ENCODE data around the gene MACROD1.

MACROD1 gene

DNA sequence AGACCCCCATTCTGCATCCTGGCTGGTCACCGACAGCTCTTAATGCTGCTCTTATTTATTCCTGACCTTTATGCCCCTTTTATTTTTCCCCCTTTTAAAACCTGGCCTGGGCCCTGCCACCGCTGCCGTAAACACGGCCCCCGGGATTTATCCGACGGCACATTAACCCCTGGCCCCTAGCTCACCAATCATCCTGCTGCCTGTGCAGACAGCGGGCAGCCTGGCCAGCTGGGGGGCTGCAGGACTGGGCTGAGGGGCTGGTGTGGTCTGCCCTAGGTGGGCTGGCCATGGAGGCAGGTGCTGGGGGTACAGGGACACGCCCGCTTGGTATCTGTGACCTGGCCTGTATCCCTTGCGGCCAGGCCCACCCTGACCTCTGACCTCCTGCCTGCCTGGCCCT, 151.6 kb downstream of the MACROD1 start:
- H3K9me3 ChIP-seq (ENCODE audit: control insufficient read depth in 2 of 2, low read length in 2 of 2): no peaks in the 10 kb centered on the region
- H3K36me3 ChIP-seq (ENCODE audit: control insufficient read depth in 2 of 2, insufficient read depth in 2 of 2, low read length in 2 of 2): no peaks in the 10 kb centered on the region
- no peak overlapping the region for H3K4me3 ChIP-seq (ENCODE audit: low read length in 2 of 2)
- H3K27ac ChIP-seq (ENCODE audit: low read depth in 2 of 2, low read length in 2 of 2): no peak overlapping the region
- H3K9ac ChIP-seq (ENCODE audit: low read depth in 1 of 2, low read length in 2 of 2): no peak overlapping the region
- no peaks in the 10 kb centered on the region for H3K4me1 ChIP-seq (ENCODE audit: control insufficient read depth in 2 of 2, insufficient read depth in 2 of 2, low read length in 2 of 2)
- H3K27me3 ChIP-seq (ENCODE audit: control insufficient read depth in 2 of 2, insufficient read depth in 2 of 2, low read length in 2 of 2): no peaks in the 10 kb centered on the region

DNA sequence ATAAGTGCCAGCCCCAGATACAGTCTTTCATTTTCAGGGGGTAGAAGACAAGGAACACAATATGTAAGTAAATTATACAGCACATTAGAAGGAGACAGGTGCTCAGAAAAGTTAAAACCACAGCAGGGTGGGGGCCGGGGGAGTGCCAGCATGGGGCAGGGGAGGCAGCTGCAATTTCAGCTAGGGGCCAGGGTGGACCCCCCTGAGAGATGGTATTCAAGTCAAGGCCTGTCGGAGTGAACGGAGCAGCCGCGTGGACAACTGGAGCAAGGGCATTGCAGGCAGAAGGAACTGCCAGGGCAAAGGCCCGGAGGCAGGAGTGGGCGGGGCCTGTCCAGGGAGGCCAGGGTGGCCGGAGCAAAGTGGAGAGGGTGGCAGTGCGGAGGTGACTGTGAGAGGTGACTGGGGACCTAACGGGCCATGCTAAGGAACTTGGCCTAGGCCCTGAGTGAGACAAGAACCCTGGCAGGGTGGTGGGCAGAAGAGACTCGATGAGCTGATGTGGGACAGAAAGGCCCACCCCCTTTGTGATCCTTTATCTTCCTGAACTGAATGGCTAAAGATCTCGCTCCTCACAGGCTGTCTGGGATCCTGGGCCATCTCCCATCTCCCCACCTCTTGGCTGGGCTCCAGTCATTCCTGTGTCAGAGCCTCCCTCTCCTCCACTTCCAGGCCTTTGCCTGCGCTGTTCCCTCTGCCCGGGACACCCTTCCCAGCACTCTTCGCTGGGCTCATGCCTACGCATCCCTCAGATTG, 152.6 kb downstream of the MACROD1 start:
- H3K9me3 ChIP-seq (ENCODE audit: control insufficient read depth in 2 of 2, low read length in 2 of 2): no peaks in the 10 kb centered on the region
- no peak overlapping the region for H3K27ac ChIP-seq (ENCODE audit: low read depth in 2 of 2, low read length in 2 of 2)
- no peak overlapping the region for H3K9ac ChIP-seq (ENCODE audit: low read depth in 1 of 2, low read length in 2 of 2)
- H3K4me1 ChIP-seq (ENCODE audit: control insufficient read depth in 2 of 2, insufficient read depth in 2 of 2, low read length in 2 of 2): no peaks in the 10 kb centered on the region
- no peak overlapping the region for H3K4me3 ChIP-seq (ENCODE audit: low read length in 2 of 2)
- H3K36me3 ChIP-seq (ENCODE audit: control insufficient read depth in 2 of 2, insufficient read depth in 2 of 2, low read length in 2 of 2): no peaks in the 10 kb centered on the region
- no peaks in the 10 kb centered on the region for H3K27me3 ChIP-seq (ENCODE audit: control insufficient read depth in 2 of 2, insufficient read depth in 2 of 2, low read length in 2 of 2)

DNA sequence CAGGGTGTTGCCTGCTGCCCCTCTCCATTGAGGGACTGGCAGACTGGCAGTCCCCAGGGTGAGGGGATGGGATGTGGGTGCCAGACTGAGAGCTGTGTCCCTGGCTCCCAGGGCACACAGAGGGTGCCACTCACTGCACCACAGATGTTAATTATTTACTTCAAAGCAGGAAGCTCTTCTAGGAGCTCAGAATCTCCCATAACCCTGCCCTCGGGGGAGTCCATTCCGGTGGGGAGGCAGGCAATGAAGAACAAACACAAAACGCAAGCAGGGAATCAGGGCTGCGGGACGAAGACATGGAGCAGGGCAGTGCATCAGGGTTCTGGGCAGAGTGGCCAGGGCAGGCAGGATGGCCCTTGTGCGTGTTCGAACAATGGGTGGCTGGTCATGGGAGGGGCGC, 154.5 kb downstream of the MACROD1 start:
- Histone ChIP-seq H3K27me3 (ENCODE audit: control insufficient read depth in 2 of 2, insufficient read depth in 2 of 2, low read length in 2 of 2) (peaks cover 0 to 6% of the 10 kb centered on the region in 2 donors), H3K36me3 (ENCODE audit: control insufficient read depth in 2 of 2, insufficient read depth in 2 of 2, low read length in 2 of 2) (no peaks in the 10 kb centered on the region), H3K4me1 (ENCODE audit: control insufficient read depth in 2 of 2, insufficient read depth in 2 of 2, low read length in 2 of 2) (peaks cover 0 to 13% of the 10 kb centered on the region in 2 donors), H3K9ac (ENCODE audit: low read depth in 1 of 2, low read length in 2 of 2) (no peak overlapping the region), H3K27ac (ENCODE audit: low read depth in 2 of 2, low read length in 2 of 2) (no peak overlapping the region), H3K9me3 (ENCODE audit: control insufficient read depth in 2 of 2, low read length in 2 of 2) (no peaks in the 10 kb centered on the region), H3K4me3 (ENCODE audit: low read length in 2 of 2) (no peak overlapping the region)

DNA sequence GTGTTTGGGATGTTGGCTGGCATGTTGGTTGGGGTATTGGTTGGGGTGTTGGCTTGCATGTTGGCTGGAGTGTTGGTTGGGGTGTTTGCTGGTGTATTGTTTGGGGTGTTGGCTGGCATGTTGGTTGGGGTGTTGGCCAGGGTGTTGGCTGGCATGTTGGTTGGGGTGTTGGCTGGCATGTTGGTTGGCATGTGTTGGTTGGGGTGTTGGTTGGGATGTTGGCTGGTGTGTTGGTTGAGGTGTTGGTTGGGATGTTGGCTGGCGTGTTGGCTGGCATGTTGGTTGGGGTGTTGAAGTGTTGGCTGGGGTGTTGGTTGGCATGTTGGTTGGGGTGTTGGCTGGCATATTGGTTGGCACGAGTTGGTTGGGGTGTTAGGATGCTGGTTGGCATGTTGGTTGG, 155.1 kb downstream of the MACROD1 start:
- peaks cover 0 to 6% of the 10 kb centered on the region in 2 donors for H3K27me3 ChIP-seq (ENCODE audit: control insufficient read depth in 2 of 2, insufficient read depth in 2 of 2, low read length in 2 of 2)
- H3K4me1 ChIP-seq (ENCODE audit: control insufficient read depth in 2 of 2, insufficient read depth in 2 of 2, low read length in 2 of 2): peaks cover 0 to 13% of the 10 kb centered on the region in 2 donors
- H3K36me3 ChIP-seq (ENCODE audit: control insufficient read depth in 2 of 2, insufficient read depth in 2 of 2, low read length in 2 of 2): no peaks in the 10 kb centered on the region

DNA sequence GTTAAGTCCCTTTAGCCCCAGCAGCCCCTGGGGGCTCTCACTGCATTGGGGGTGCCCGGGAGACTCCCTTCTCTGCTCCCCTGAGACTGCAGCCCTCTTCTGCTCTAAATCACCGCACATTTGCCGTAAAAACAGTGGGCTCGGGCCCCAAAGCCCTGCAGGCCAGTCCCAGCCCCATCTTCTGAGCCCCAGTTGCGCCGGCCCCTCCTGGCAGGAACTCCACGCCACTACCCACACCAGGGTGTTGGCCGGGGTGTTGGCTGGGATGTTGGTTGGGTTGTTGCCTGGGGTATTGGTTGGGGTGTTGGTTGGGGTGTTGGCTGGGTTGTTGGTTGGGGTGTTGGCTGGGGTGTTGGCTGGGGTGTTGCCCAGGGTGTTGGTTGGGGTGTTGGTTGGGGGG, 156.2 kb downstream of the MACROD1 start:
- Histone ChIP-seq H3K9ac (ENCODE audit: low read depth in 1 of 2, low read length in 2 of 2) (no peak overlapping the region), H3K4me1 (ENCODE audit: control insufficient read depth in 2 of 2, insufficient read depth in 2 of 2, low read length in 2 of 2) (peaks cover 0 to 13% of the 10 kb centered on the region in 2 donors), H3K27ac (ENCODE audit: low read depth in 2 of 2, low read length in 2 of 2) (no peak overlapping the region), H3K36me3 (ENCODE audit: control insufficient read depth in 2 of 2, insufficient read depth in 2 of 2, low read length in 2 of 2) (no peaks in the 10 kb centered on the region), H3K4me3 (ENCODE audit: low read length in 2 of 2) (no peak overlapping the region), H3K9me3 (ENCODE audit: control insufficient read depth in 2 of 2, low read length in 2 of 2) (no peaks in the 10 kb centered on the region), H3K27me3 (ENCODE audit: control insufficient read depth in 2 of 2, insufficient read depth in 2 of 2, low read length in 2 of 2) (peaks cover 0 to 6% of the 10 kb centered on the region in 2 donors)

More for the DNA sequence above, 155.1 kb downstream of the MACROD1 start:
- Histone ChIP-seq H3K9me3 (ENCODE audit: control insufficient read depth in 2 of 2, low read length in 2 of 2) (no peaks in the 10 kb centered on the region), H3K27ac (ENCODE audit: low read depth in 2 of 2, low read length in 2 of 2) (no peak overlapping the region), H3K4me3 (ENCODE audit: low read length in 2 of 2) (no peak overlapping the region), H3K9ac (ENCODE audit: low read depth in 1 of 2, low read length in 2 of 2) (no peak overlapping the region)

DNA sequence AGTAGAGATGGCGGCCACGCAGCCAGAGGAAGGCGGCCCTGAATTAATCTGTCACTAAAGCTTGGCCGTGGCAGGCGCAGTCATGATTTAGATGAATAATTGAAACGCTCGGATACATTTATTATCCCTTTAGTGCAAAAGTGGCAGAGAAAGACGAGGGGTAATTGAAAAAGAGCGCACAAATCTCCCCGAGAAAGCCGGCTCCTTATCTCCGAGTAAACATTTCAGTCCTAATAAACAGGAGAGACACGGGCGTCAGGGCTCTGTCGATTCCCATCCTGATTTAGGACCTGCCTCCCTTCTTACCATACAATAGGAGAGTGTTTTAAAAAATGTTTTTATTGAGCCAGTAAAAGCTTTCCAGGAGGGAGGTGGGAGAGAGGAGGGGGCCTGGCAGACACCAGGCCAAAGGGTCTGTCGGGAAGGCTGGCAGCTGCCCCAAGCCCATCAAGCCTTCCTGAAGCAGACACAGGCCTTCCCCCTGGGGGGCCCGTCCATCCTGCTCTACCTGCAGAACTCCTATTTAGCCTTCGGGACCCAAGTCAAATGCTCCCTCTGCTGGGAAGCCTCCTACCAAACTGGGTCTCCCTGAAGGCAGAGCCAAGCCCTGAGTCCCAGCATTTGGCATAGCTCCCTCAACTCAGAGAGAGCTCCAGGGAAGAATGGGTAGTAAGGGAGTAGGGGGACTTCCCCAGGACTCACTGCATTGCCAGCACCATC, 156.8 kb downstream of the MACROD1 start:
- Histone ChIP-seq H3K27ac (ENCODE audit: low read depth in 2 of 2, low read length in 2 of 2) (no peak overlapping the region), H3K9ac (ENCODE audit: low read depth in 1 of 2, low read length in 2 of 2) (no peak overlapping the region), H3K9me3 (ENCODE audit: control insufficient read depth in 2 of 2, low read length in 2 of 2) (no peaks in the 10 kb centered on the region), H3K36me3 (ENCODE audit: control insufficient read depth in 2 of 2, insufficient read depth in 2 of 2, low read length in 2 of 2) (no peaks in the 10 kb centered on the region), H3K4me1 (ENCODE audit: control insufficient read depth in 2 of 2, insufficient read depth in 2 of 2, low read length in 2 of 2) (peaks cover 0 to 13% of the 10 kb centered on the region in 2 donors), H3K4me3 (ENCODE audit: low read length in 2 of 2) (no peak overlapping the region), H3K27me3 (ENCODE audit: control insufficient read depth in 2 of 2, insufficient read depth in 2 of 2, low read length in 2 of 2) (peaks cover 0 to 6% of the 10 kb centered on the region in 2 donors)

DNA sequence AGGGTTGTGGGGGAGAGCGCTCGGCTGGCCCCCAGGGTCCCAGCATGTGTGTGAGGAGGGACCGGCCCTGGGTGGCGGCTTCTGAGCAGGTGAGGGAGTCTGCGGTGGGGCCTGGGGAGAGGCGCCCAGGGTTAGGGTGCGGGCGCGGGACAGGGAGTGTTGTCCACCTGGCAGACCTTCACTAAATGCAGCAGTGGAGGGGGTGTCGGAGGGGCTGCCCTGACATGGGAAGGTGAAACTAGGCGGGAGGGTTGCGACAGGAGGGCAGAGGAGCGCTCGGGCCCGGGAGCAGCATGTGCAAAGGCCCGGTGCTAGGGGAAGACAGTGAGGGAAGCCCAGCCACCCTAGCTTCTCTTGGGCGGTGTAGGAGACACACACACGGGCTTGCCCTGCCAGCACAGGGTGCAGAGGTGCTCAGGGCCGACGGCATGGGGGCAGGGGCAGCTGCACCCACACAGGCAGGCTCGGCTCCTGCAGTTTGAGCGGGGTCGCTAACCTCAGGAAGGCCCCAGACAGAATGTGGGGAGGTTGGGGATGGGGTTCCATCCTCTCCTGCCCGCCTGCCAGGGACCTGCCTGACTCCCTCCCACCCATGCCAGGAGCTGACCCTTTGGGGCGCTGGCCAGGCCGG, 157.5 kb downstream of the MACROD1 start:
- no peak overlapping the region for H3K27ac ChIP-seq (ENCODE audit: low read depth in 2 of 2, low read length in 2 of 2)
- peaks cover 0 to 13% of the 10 kb centered on the region in 2 donors for H3K4me1 ChIP-seq (ENCODE audit: control insufficient read depth in 2 of 2, insufficient read depth in 2 of 2, low read length in 2 of 2)
- no peak overlapping the region for H3K4me3 ChIP-seq (ENCODE audit: low read length in 2 of 2)
- peaks cover 0 to 6% of the 10 kb centered on the region in 2 donors for H3K27me3 ChIP-seq (ENCODE audit: control insufficient read depth in 2 of 2, insufficient read depth in 2 of 2, low read length in 2 of 2)
- H3K36me3 ChIP-seq (ENCODE audit: control insufficient read depth in 2 of 2, insufficient read depth in 2 of 2, low read length in 2 of 2): no peaks in the 10 kb centered on the region
- H3K9ac ChIP-seq (ENCODE audit: low read depth in 1 of 2, low read length in 2 of 2): no peak overlapping the region
- no peaks in the 10 kb centered on the region for H3K9me3 ChIP-seq (ENCODE audit: control insufficient read depth in 2 of 2, low read length in 2 of 2)

DNA sequence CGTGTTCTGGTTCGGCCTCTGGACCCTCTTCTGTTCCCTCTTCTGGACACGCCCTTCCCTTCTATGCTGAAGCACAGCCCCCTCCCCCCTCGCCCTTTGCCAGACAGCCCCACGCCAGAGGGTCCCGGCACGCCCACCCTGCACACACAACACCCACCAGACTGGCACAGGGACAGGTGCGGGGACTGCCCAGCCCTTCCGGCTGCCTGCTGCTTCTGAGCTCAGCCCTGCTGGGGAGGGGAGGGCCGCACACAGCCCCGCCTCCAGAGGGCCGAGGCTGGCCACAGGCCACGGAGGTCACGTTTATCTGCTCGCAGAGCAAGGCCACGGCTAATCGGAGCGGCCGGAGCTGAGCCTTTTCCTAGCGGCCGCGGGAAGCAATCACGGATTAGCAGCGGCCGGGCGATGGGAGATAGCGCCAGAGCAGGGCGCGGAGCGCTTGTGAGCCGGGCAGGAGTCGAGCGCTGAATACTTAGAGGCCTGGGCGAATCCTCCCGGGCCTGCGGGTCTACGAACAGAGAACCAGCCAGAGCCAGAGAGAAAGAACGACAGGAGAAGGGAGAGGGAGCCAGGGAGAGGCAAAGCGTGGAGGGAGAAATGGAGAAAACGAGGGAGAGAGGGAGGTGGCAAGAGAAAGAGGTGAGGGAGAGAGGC, 158.2 kb downstream of the MACROD1 start:
- H3K4me3 ChIP-seq (ENCODE audit: low read length in 2 of 2): peak overlapping the region; percentile 49 to 56

DNA sequence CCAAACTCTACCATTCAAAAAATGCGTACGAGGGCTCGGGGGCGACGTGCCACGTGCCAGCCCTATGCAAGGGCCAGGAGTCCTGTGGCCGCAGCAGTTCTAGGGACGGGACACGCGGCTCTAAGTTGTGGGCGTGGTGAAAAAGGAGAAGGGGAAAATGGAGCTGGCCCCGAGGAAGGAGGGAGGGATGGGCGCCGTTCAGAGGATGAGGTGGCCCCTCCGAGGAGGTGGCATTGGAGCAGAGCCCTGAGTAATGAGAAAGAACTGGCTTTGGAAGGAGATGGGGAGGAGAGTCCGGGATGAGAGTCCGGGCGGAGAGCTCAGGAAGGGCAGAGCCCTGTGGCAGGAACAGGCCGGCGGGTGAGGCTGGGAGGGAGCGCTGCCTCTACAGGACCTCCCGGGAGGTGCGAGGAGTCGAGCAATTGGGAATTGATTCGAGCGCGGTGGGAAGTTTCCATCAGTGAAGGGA, 158.7 kb downstream of the MACROD1 start:
- Histone ChIP-seq H3K27me3 (ENCODE audit: control insufficient read depth in 2 of 2, insufficient read depth in 2 of 2, low read length in 2 of 2) (peaks cover 0 to 6% of the 10 kb centered on the region in 2 donors), H3K27ac (ENCODE audit: low read depth in 2 of 2, low read length in 2 of 2) (no peak overlapping the region), H3K9ac (ENCODE audit: low read depth in 1 of 2, low read length in 2 of 2) (peak overlapping the region in 1 of 2 donors; percentile 52), H3K4me3 (ENCODE audit: low read length in 2 of 2) (peak overlapping the region; percentile 49 to 56), H3K36me3 (ENCODE audit: control insufficient read depth in 2 of 2, insufficient read depth in 2 of 2, low read length in 2 of 2) (no peaks in the 10 kb centered on the region), H3K4me1 (ENCODE audit: control insufficient read depth in 2 of 2, insufficient read depth in 2 of 2, low read length in 2 of 2) (peaks cover 0 to 13% of the 10 kb centered on the region in 2 donors), H3K9me3 (ENCODE audit: control insufficient read depth in 2 of 2, low read length in 2 of 2) (no peaks in the 10 kb centered on the region)

More for the DNA sequence above, 158.2 kb downstream of the MACROD1 start:
- Histone ChIP-seq H3K4me1 (ENCODE audit: control insufficient read depth in 2 of 2, insufficient read depth in 2 of 2, low read length in 2 of 2) (peaks cover 0 to 13% of the 10 kb centered on the region in 2 donors), H3K27ac (ENCODE audit: low read depth in 2 of 2, low read length in 2 of 2) (no peak overlapping the region), H3K9ac (ENCODE audit: low read depth in 1 of 2, low read length in 2 of 2) (peak overlapping the region in 1 of 2 donors; percentile 52), H3K36me3 (ENCODE audit: control insufficient read depth in 2 of 2, insufficient read depth in 2 of 2, low read length in 2 of 2) (no peaks in the 10 kb centered on the region), H3K9me3 (ENCODE audit: control insufficient read depth in 2 of 2, low read length in 2 of 2) (no peaks in the 10 kb centered on the region), H3K27me3 (ENCODE audit: control insufficient read depth in 2 of 2, insufficient read depth in 2 of 2, low read length in 2 of 2) (peaks cover 0 to 6% of the 10 kb centered on the region in 2 donors)

All from mucosa of rectum (tissue), 2 donors.